HepG2 (cell line): ENCODE measurements around the gene CCDC34. TPM values are rescaled to one million over a fixed set of nuclear protein-coding genes. Genes with fewer than 3 reads are reported as not detected.

ENCODE experiments used
- ATAC-seq: fragments of 200-7000 bp; cut with Tn5 transposase; 3 replicates; pipeline ENCODE4 v1.9.1; 2020; ENCODE audit warnings: mild to moderate bottlenecking, moderate library complexity
- BruUV-seq: library from RNA; stranded (reverse); fragments of 400-500 nt; replicated peaks from 2 replicates; lab custom pipeline; 2021; lab: Mats Ljungman, UMichigan
- CTCF ChIA-PET: fragments of 300-600 bp; formaldehyde crosslinking; extraction: SDS; loops from one replicate; lab custom pipeline; 2021; ENCODE audit warnings: low total read pairs, inconsistent platforms, low intra/inter-chr PET ratio; lab: Yijun Ruan, JAX
- POLR2A ChIA-PET: fragments of 350-600 bp; sonication (Branson Sonifier 250); formaldehyde crosslinking; loops from one replicate; lab custom pipeline; 2020; ENCODE audit warnings: antibody characterized with exemption, inconsistent platforms; lab: Yijun Ruan, JAX
- DNase-seq: peaks from one replicate; pipeline ENCODE4 v3.0.0-alpha.2; 2015; ENCODE audit warnings: low spot score
- FAIRE-seq: peaks from 3 replicates; lab custom pipeline; 2011; peaks lifted over from hg19 to GRCh38; lab: Jason Lieb, UNC
- H2AFZ ChIP-seq: one replicate; pipeline ENCODE4 v1.6.1; 2011; ENCODE audit warnings: low read length, inconsistent platforms
- H3K27ac ChIP-seq: fragments of 300-600 bp; 3 replicates; pipeline ENCODE4 v1.8.0; 2011; ENCODE audit warnings: mixed run types, mild to moderate bottlenecking, mixed read lengths, low read length, inconsistent platforms; ENCODE audit not compliant: insufficient read depth; ENCODE audit errors: extremely low read length
- H3K27me3 ChIP-seq, 2 experiments: fragments of 200-600 bp in 1 of 2; 2 replicates in 1 of 2; 3 replicates in 1 of 2; pipeline versions ENCODE4 v1.6.0 to v1.8.0; 2011; ENCODE audit warnings: low read length in 2 of 2, mild to moderate bottlenecking in 2 of 2, moderate library complexity in 2 of 2, inconsistent platforms in 1 of 2; ENCODE audit not compliant: insufficient read depth in 2 of 2, control insufficient read depth in 1 of 2
- H3K36me3 ChIP-seq, 2 experiments: fragments of 200-600 bp in 1 of 2; replicated peaks in 1 of 2; 2 replicates in 1 of 2; 3 replicates in 1 of 2; pipeline versions ENCODE4 v1.5.1 to v1.8.0; 2011; ENCODE audit warnings: low read length in 2 of 2, inconsistent platforms in 1 of 2; ENCODE audit not compliant: insufficient read depth in 2 of 2, control insufficient read depth in 1 of 2
- H3K4me1 ChIP-seq: 2 replicates; pipeline ENCODE4 v1.5.1; 2012; ENCODE audit warnings: low read length, inconsistent platforms; ENCODE audit not compliant: insufficient read depth
- H3K4me2 ChIP-seq: 2 replicates; pipeline ENCODE4 v1.6.0; 2011; ENCODE audit warnings: low read depth, low read length, inconsistent platforms
- H3K4me3 ChIP-seq, 3 experiments: fragments of 200-600 bp in 1 of 3; sonication (generic), shearing (Covaris generic) in 1 of 3; replicated peaks in 1 of 3; 2 replicates each; pipeline ENCODE4 v1.5.1; 2011 to 2016; ENCODE audit warnings: low read length in 3 of 3, inconsistent platforms in 2 of 3, low read depth in 2 of 3, mild to moderate bottlenecking in 2 of 3, control low read depth in 1 of 3, mixed read lengths in 1 of 3; ENCODE audit not compliant: insufficient read depth in 1 of 3
- H3K79me2 ChIP-seq: one replicate; pipeline ENCODE4 v1.6.1; 2011; ENCODE audit warnings: low read length, inconsistent platforms; ENCODE audit not compliant: insufficient read depth
- H3K9ac ChIP-seq: 2 replicates; pipeline ENCODE4 v1.6.0; 2011; ENCODE audit warnings: mild to moderate bottlenecking, low read depth, low read length, inconsistent platforms; ENCODE audit not compliant: insufficient read depth
- H3K9me3 ChIP-seq: 2 replicates; pipeline ENCODE4 v1.5.1; 2012; ENCODE audit warnings: mild to moderate bottlenecking, low read length
- H4K20me1 ChIP-seq: 2 replicates; pipeline ENCODE4 v1.6.0; 2011; ENCODE audit warnings: inconsistent platforms, mild to moderate bottlenecking, low read length, moderate library complexity; ENCODE audit not compliant: insufficient read depth
- HNRNPK ChIP-seq: fragments of 200-400 bp; formaldehyde crosslinking; IDR thresholded peaks from 2 replicates; pipeline ENCODE4 v1.6.1; 2018; ENCODE audit warnings: low read length, low read depth, moderate library complexity, mild to moderate bottlenecking; ENCODE audit not compliant: poor library complexity, severe bottlenecking
- XBP1 ChIP-seq: sonication (generic); formaldehyde crosslinking; IDR thresholded peaks from 2 replicates; pipeline ENCODE4 v1.5.0; 2020; ENCODE audit warnings: missing genetic modification reagents
- YEATS2 ChIP-seq: sonication (generic); formaldehyde crosslinking; IDR thresholded peaks from 2 replicates; pipeline ENCODE4 v1.4.0; 2020; ENCODE audit warnings: missing genetic modification reagents, borderline replicate concordance
- ZFX ChIP-seq: sonication (generic); formaldehyde crosslinking; IDR thresholded peaks from 2 replicates; pipeline ENCODE4 v1.4.0; 2020; ENCODE audit warnings: mild to moderate bottlenecking, low read depth, missing genetic modification reagents, moderate library complexity
- ZNF3 ChIP-seq: IDR thresholded peaks from 2 replicates; pipeline ENCODE4 v1.7.0; 2017; ENCODE audit warnings: inconsistent platforms
- ZNF350 ChIP-seq: sonication (generic); formaldehyde crosslinking; IDR thresholded peaks from 2 replicates; pipeline ENCODE4 v1.4.0; 2020; ENCODE audit warnings: mild to moderate bottlenecking, low read depth, missing genetic modification reagents, borderline replicate concordance
- ZNF431 ChIP-seq: sonication (generic); formaldehyde crosslinking; IDR thresholded peaks from 2 replicates; pipeline ENCODE4 v1.9.0; 2022; ENCODE audit warnings: missing genetic modification reagents, low read depth, mild to moderate bottlenecking, borderline replicate concordance
- ZSCAN25 ChIP-seq: sonication (generic); formaldehyde crosslinking; IDR thresholded peaks from 2 replicates; pipeline ENCODE4 v1.8.0; 2022; ENCODE audit warnings: mild to moderate bottlenecking, missing genetic modification reagents
- WGBS: methylation state at CpG from one replicate; pipeline ENCODE4 v1.1.6; 2017; ENCODE audit warnings: low lambda C conversion rate; 5-methylcytosine and 5-hydroxymethylcytosine counted together
- in situ Hi-C: cut with HindIII; loops from 2 replicates; pipeline ENCODE4 v1.10.0; 2017; ENCODE audit warnings: low pct_unique_long_range_greater_than_20kb; ENCODE audit not compliant: extremely low pct_ligation_motif_present
- intact Hi-C: fragments of 100-400 bp; cut with micrococcal nuclease; formaldehyde crosslinking; loops from one replicate; pipeline ENCODE4 v1.10.0; 2022; ENCODE audit not compliant: unreplicated experiment
- polyA plus RNA-seq, 8 experiments: library from polyadenylated mRNA; depleted of rRNA in 3 of 8; stranded (reverse) in 7 of 8; unstranded in 1 of 8; fragments of >200 nt; fragmentation: Illumina TruSeq in 4 of 8; extraction: Trizol in 4 of 8; gene quantifications; 2 replicates each; pipeline versions ENCODE4 v1.2.1 to v1.2.3, GENCODE V29; 2011 to 2016; ENCODE audit warnings: low read depth in 4 of 8, missing spikeins in 1 of 8, mixed read lengths in 1 of 8; ENCODE audit not compliant: insufficient read depth in 1 of 8
- total RNA-seq, 5 experiments: library from RNA; depleted of rRNA; stranded (reverse); fragments of >200 nt; fragmentation: Illumina TruSeq; extraction: Trizol; gene quantifications; 2 replicates each; pipeline ENCODE4 v1.2.3, GENCODE V29; 2016; ENCODE audit warnings: low read depth in 1 of 5

Gene CCDC34
- total and polyA plus RNA-seq, 2 of the 13 experiments (the other 11 are each of a cell fraction or from before 2014, with no cell fraction given) = 7.6 to 34.3 TPM

GRCh38 chr11:27357250-27357649 lies 5.8 kb downstream of the CCDC34 start:
- FAIRE-seq = no peak
- intact Hi-C loops = no loop called here

GRCh38 chr11:27356624-27357222 lies 6.3 kb downstream of the CCDC34 start:
- in situ Hi-C loops = no loop called here
- H2AFZ ChIP-seq = no peak overlapping the region
- CTCF ChIA-PET = no interaction called here
- POLR2A ChIA-PET = no interaction called here
- no peak overlapping the region for H3K27ac ChIP-seq
- H3K36me3 ChIP-seq = no peaks in the 10 kb centered on the region
- H4K20me1 ChIP-seq = no peaks in the 10 kb centered on the region
- FAIRE-seq (no peak), ATAC-seq (no peak), DNase-seq (no peak)
- H3K4me2 ChIP-seq = no peak overlapping the region
- peaks cover 55% of the 10 kb centered on the region for H3K4me1 ChIP-seq
- TF ChIP-seq ZFX (CRISPR knock-in tag) (no peak), HNRNPK (peak; percentile 96)
- no peaks in the 10 kb centered on the region for H3K27me3 ChIP-seq
- H3K9me3 ChIP-seq = no peaks in the 10 kb centered on the region
- no TSS peak for BruUV-seq
- H3K79me2 ChIP-seq = peaks cover 7% of the 10 kb centered on the region
- H3K4me3 ChIP-seq = no peak overlapping the region
- 91% methylated on average over 5 of the region's 5 CpGs for WGBS
- intact Hi-C loops = no loop called here
- H3K9ac ChIP-seq = no peak overlapping the region

More at GRCh38 chr11:27357250-27357649, 5.8 kb downstream of the CCDC34 start:
- ATAC-seq = no peak
- DNase-seq = no peak
- Histone ChIP-seq H3K9me3 (no peaks in the 10 kb centered on the region), H3K36me3 (no peaks in the 10 kb centered on the region), H3K4me3 (no peak overlapping the region), H3K9ac (no peak overlapping the region), H3K4me2 (no peak overlapping the region), H3K27ac (no peak overlapping the region), H4K20me1 (no peaks in the 10 kb centered on the region), H3K4me1 (peaks cover 60% of the 10 kb centered on the region), H2AFZ (no peak overlapping the region), H3K79me2 (peaks cover 12% of the 10 kb centered on the region), H3K27me3 (no peaks in the 10 kb centered on the region)
- 100% methylated on average over 4 of the region's 4 CpGs for WGBS
- TF ChIP-seq ZNF350 (CRISPR knock-in tag) (no peak), ZNF431 (no peak), YEATS2 (CRISPR knock-in tag) (no peak), ZSCAN25 (CRISPR knock-in tag) (no peak), XBP1 (CRISPR knock-in tag) (no peak), ZNF3 (CRISPR knock-in tag) (no peak)
- in situ Hi-C loops = no loop called here
- BruUV-seq = no TSS peak
- ChIA-PET POLR2A (no interaction called here), CTCF (no interaction called here)
